SK-N-SH treated with all-trans-retinoic acid at 6 μM for 48 hours (cell line): ENCODE measurements around the gene PDSS1.

ENCODE experiments used
- ATAC-seq: fragments of 200-7000 bp; cut with Tn5 transposase; 3 replicates; pipeline ENCODE4 v1.9.1; 2020; ENCODE audit warnings: mild to moderate bottlenecking, moderate library complexity
- ARNTL ChIP-seq: fragments of 450-650 bp; formaldehyde crosslinking; IDR thresholded peaks from 2 replicates; pipeline ENCODE4 v1.5.0; 2020; ENCODE audit warnings: low read depth, mild to moderate bottlenecking, moderate library complexity, borderline replicate concordance
- BACH2 ChIP-seq: fragments of 250-450 bp; sonication (Bioruptor Pico); IDR thresholded peaks from 2 replicates; pipeline ENCODE4 v1.9.0; 2021; ENCODE audit warnings: mild to moderate bottlenecking, borderline replicate concordance
- CREB5 ChIP-seq: fragments of 250-450 bp; sonication (Bioruptor Pico); IDR thresholded peaks from 2 replicates; pipeline ENCODE4 v1.5.1; 2020; ENCODE audit warnings: low read depth, mild to moderate bottlenecking, moderate library complexity
- CSDC2 ChIP-seq: fragments of 250-450 bp; sonication (Bioruptor Pico); IDR thresholded peaks from 2 replicates; pipeline ENCODE4 v1.5.0; 2020; ENCODE audit warnings: mild to moderate bottlenecking, moderate library complexity
- CSRNP3 ChIP-seq: fragments of 250-450 bp; sonication (Bioruptor Pico); IDR thresholded peaks from 2 replicates; pipeline ENCODE4 v1.5.1; 2021; ENCODE audit warnings: mild to moderate bottlenecking, moderate library complexity
- ESRRG ChIP-seq: fragments of 250-450 bp; sonication (Bioruptor Pico); IDR thresholded peaks from 2 replicates; pipeline ENCODE4 v1.6.1; 2021; ENCODE audit warnings: mild to moderate bottlenecking
- GLIS3 ChIP-seq: fragments of 250-450 bp; sonication (Bioruptor Pico); IDR thresholded peaks from 2 replicates; pipeline ENCODE4 v1.5.0; 2020; ENCODE audit warnings: mild to moderate bottlenecking, moderate library complexity
- OSR1 ChIP-seq: fragments of 250-450 bp; sonication (Bioruptor Pico); IDR thresholded peaks from 2 replicates; pipeline ENCODE4 v1.8.0; 2022; ENCODE audit warnings: moderate library complexity, mild to moderate bottlenecking, inconsistent platforms
- PATZ1 ChIP-seq: fragments of 250-450 bp; sonication (Bioruptor Pico); IDR thresholded peaks from 2 replicates; pipeline ENCODE4 v1.8.0; 2020; ENCODE audit warnings: mild to moderate bottlenecking, moderate library complexity, borderline replicate concordance
- POU6F1 ChIP-seq: fragments of 250-450 bp; sonication (Bioruptor Pico); IDR thresholded peaks from 2 replicates; pipeline ENCODE4 v1.8.0; 2021; ENCODE audit warnings: low read depth, mild to moderate bottlenecking, moderate library complexity, borderline replicate concordance
- PPARA ChIP-seq: fragments of 250-450 bp; sonication (Bioruptor Pico); IDR thresholded peaks from 2 replicates; pipeline ENCODE4 v1.5.0; 2020; ENCODE audit warnings: mild to moderate bottlenecking, borderline replicate concordance
- RARB ChIP-seq: fragments of 250-450 bp; sonication (Bioruptor Pico); IDR thresholded peaks from 2 replicates; pipeline ENCODE4 v1.8.0; 2021; ENCODE audit warnings: mild to moderate bottlenecking, moderate library complexity
- SNAI2 ChIP-seq: fragments of 250-450 bp; sonication (Bioruptor Pico); IDR thresholded peaks from 2 replicates; pipeline ENCODE4 v1.5.0; 2020; ENCODE audit warnings: mild to moderate bottlenecking, moderate library complexity
- TCF4 ChIP-seq: fragments of 250-450 bp; sonication (Bioruptor Pico); IDR thresholded peaks from 2 replicates; pipeline ENCODE4 v1.8.0; 2021; ENCODE audit warnings: mild to moderate bottlenecking, moderate library complexity, borderline replicate concordance
- TOX ChIP-seq: fragments of 250-450 bp; sonication (Bioruptor Pico); IDR thresholded peaks from 2 replicates; pipeline ENCODE4 v1.8.0; 2021; ENCODE audit warnings: mild to moderate bottlenecking, moderate library complexity, borderline replicate concordance
- ZC3H10 ChIP-seq: fragments of 250-450 bp; sonication (Bioruptor Pico); IDR thresholded peaks from 2 replicates; pipeline ENCODE4 v1.5.1; 2021; ENCODE audit warnings: mild to moderate bottlenecking, moderate library complexity
- ZFP3 ChIP-seq: fragments of 250-450 bp; sonication (Bioruptor Pico); IDR thresholded peaks from 2 replicates; pipeline ENCODE4 v1.5.0; 2020; ENCODE audit warnings: mild to moderate bottlenecking, moderate library complexity
- ZFP30 ChIP-seq: fragments of 450-650 bp; formaldehyde crosslinking; IDR thresholded peaks from 2 replicates; pipeline ENCODE4 v1.5.0; 2022; ENCODE audit warnings: mild to moderate bottlenecking, moderate library complexity
- ZNF565 ChIP-seq: fragments of 450-650 bp; formaldehyde crosslinking; conservative IDR thresholded peaks from 2 replicates; pipeline ENCODE4 v1.5.0; 2020; ENCODE audit warnings: low read depth, mild to moderate bottlenecking, moderate library complexity
- ZNF70 ChIP-seq: fragments of 450-650 bp; formaldehyde crosslinking; IDR thresholded peaks from 2 replicates; pipeline ENCODE4 v1.5.0; 2020; ENCODE audit warnings: mild to moderate bottlenecking, moderate library complexity
- ZNF8 ChIP-seq: fragments of 450-650 bp; formaldehyde crosslinking; IDR thresholded peaks from 2 replicates; pipeline ENCODE4 v1.5.0; 2020; ENCODE audit warnings: mild to moderate bottlenecking, moderate library complexity

PDSS1 gene

GRCh38 chr10:26703096-26703495 is 5.6 kb downstream of the PDSS1 start:
- no peak for TF ChIP-seq ZNF70
- TF ChIP-seq ARNTL (CRISPR knock-in tag), result no peak
- TF ChIP-seq PPARA, result no peak
- TF ChIP-seq ZFP3 (CRISPR knock-in tag), result no peak
- TF ChIP-seq POU6F1 (CRISPR knock-in tag), result no peak
- no peak for ATAC-seq

GRCh38 chr10:26703974-26704373 is 6.5 kb downstream of the PDSS1 start:
- TF ChIP-seq ZNF8 (CRISPR knock-in tag) (no peak), POU6F1 (CRISPR knock-in tag) (no peak), RARB (CRISPR knock-in tag) (no peak), ZFP30 (CRISPR knock-in tag) (no peak), ARNTL (CRISPR knock-in tag) (no peak), ESRRG (CRISPR knock-in tag) (no peak), ZNF70 (no peak), TCF4 (CRISPR knock-in tag) (no peak), TOX (CRISPR knock-in tag) (no peak), ZNF565 (CRISPR knock-in tag) (no peak), ZC3H10 (CRISPR knock-in tag) (no peak), ZFP3 (CRISPR knock-in tag) (no peak), SNAI2 (CRISPR knock-in tag) (no peak), GLIS3 (CRISPR knock-in tag) (no peak), BACH2 (no peak)
- no peak for ATAC-seq

GRCh38 chr10:26706206-26706605 is 8.7 kb downstream of the PDSS1 start:
- TF ChIP-seq RARB (CRISPR knock-in tag), result no peak
- no peak for TF ChIP-seq ZNF565 (CRISPR knock-in tag)
- no peak for TF ChIP-seq BACH2
- no peak for TF ChIP-seq CSRNP3
- TF ChIP-seq OSR1, result no peak
- TF ChIP-seq GLIS3 (CRISPR knock-in tag), result no peak

GRCh38 chr10:26706936-26707335 is 9.4 kb downstream of the PDSS1 start:
- no peak for ATAC-seq
- no peak for TF ChIP-seq ARNTL (CRISPR knock-in tag)
- TF ChIP-seq RARB (CRISPR knock-in tag), result no peak
- TF ChIP-seq SNAI2 (CRISPR knock-in tag), result no peak

More at GRCh38 chr10:26706206-26706605, 8.7 kb downstream of the PDSS1 start:
- no peak for ATAC-seq

GRCh38 chr10:26711324-26711723 is 13.8 kb downstream of the PDSS1 start:
- no peak for ATAC-seq
- TF ChIP-seq PATZ1 (no peak), ZFP3 (CRISPR knock-in tag) (no peak), SNAI2 (CRISPR knock-in tag) (no peak), ZNF70 (no peak), GLIS3 (CRISPR knock-in tag) (no peak), ZC3H10 (CRISPR knock-in tag) (no peak), ARNTL (CRISPR knock-in tag) (no peak), ZNF565 (CRISPR knock-in tag) (no peak), CREB5 (CRISPR knock-in tag) (no peak), POU6F1 (CRISPR knock-in tag) (no peak), OSR1 (no peak), CSDC2 (CRISPR knock-in tag) (no peak), BACH2 (no peak), RARB (CRISPR knock-in tag) (no peak), TCF4 (CRISPR knock-in tag) (no peak)
